DOHH2 (cell line): ENCODE measurements around the gene PROX2.
A peak's percentile ranks its signal among the peaks of the same experiment; 100 is the strongest.

Experiments
- H3F3A ChIP-seq: fragments of 200-600 bp; sonication (generic), shearing (Covaris generic); 2 replicates; pipeline ENCODE4 v1.6.0; 2016; ENCODE audit warnings: antibody characterized with exemption, mild to moderate bottlenecking; ENCODE audit not compliant: control insufficient read depth, insufficient read depth
- H3K27ac ChIP-seq: fragments of 200-600 bp; sonication (generic); 2 replicates; pipeline ENCODE4 v1.5.1; 2014; ENCODE audit warnings: low read depth, mild to moderate bottlenecking, low read length, moderate library complexity
- H3K27me3 ChIP-seq: fragments of 200-600 bp; sonication (generic); 2 replicates; pipeline ENCODE4 v1.6.1; 2014; ENCODE audit warnings: mild to moderate bottlenecking, low read length, mixed read lengths; ENCODE audit not compliant: control insufficient read depth
- H3K36me3 ChIP-seq: fragments of 200-600 bp; sonication (generic); 2 replicates; pipeline ENCODE4 v1.6.1; 2014; ENCODE audit warnings: mild to moderate bottlenecking, low read length, moderate library complexity, mixed read lengths; ENCODE audit not compliant: control insufficient read depth
- H3K4me1 ChIP-seq: fragments of 200-600 bp; sonication (generic); 2 replicates; pipeline ENCODE4 v1.6.1; 2014; ENCODE audit warnings: mild to moderate bottlenecking, low read length, mixed read lengths; ENCODE audit not compliant: control insufficient read depth
- H3K4me2 ChIP-seq: fragments of 200-600 bp; sonication (generic); 2 replicates; pipeline ENCODE4 v1.6.0; 2014; ENCODE audit warnings: mild to moderate bottlenecking, low read length, moderate library complexity
- H3K4me3 ChIP-seq: fragments of 200-600 bp; sonication (generic); 2 replicates; pipeline ENCODE4 v1.5.1; 2014; ENCODE audit warnings: mild to moderate bottlenecking, low read length, mixed read lengths
- H3K79me2 ChIP-seq: fragments of 200-600 bp; sonication (generic); 2 replicates; pipeline ENCODE4 v1.6.1; 2014; ENCODE audit warnings: mild to moderate bottlenecking, low read length, mixed read lengths; ENCODE audit not compliant: control insufficient read depth
- H3K9me2 ChIP-seq: fragments of 200-600 bp; sonication (generic); replicated peaks from 2 replicates; pipeline ENCODE4 v1.6.1; 2014; ENCODE audit warnings: mild to moderate bottlenecking, low read length, mixed read lengths; ENCODE audit not compliant: control insufficient read depth
- H3K9me3 ChIP-seq: fragments of 200-600 bp; sonication (generic); 2 replicates; pipeline ENCODE4 v1.6.1; 2014; ENCODE audit warnings: antibody characterized with exemption, low read length, mixed read lengths; ENCODE audit not compliant: control insufficient read depth, insufficient read depth
- H4K20me1 ChIP-seq: fragments of 200-600 bp; sonication (generic); 2 replicates; pipeline ENCODE4 v1.6.0; 2014; ENCODE audit warnings: low read depth, mild to moderate bottlenecking, antibody characterized with exemption, low read length, moderate library complexity; ENCODE audit not compliant: control insufficient read depth, insufficient read depth
- EZH2phosphoT487 ChIP-seq: fragments of 200-600 bp; sonication (generic); IDR thresholded peaks from 2 replicates; pipeline ENCODE4 v1.6.1; 2017; ENCODE audit warnings: borderline replicate concordance, mild to moderate bottlenecking, antibody characterized with exemption, low read length, moderate library complexity, mixed read lengths
- TF ChIP-seq, protein P1 (sequence below): fragments of 200-600 bp; sonication (generic); IDR thresholded peaks from one replicate; pipeline ENCODE4 v1.5.1; 2014; ENCODE audit warnings: antibody characterized with exemption, mild to moderate bottlenecking, low read depth, low read length; ENCODE audit not compliant: poor library complexity, severe bottlenecking

The PROX2 gene, protein sequence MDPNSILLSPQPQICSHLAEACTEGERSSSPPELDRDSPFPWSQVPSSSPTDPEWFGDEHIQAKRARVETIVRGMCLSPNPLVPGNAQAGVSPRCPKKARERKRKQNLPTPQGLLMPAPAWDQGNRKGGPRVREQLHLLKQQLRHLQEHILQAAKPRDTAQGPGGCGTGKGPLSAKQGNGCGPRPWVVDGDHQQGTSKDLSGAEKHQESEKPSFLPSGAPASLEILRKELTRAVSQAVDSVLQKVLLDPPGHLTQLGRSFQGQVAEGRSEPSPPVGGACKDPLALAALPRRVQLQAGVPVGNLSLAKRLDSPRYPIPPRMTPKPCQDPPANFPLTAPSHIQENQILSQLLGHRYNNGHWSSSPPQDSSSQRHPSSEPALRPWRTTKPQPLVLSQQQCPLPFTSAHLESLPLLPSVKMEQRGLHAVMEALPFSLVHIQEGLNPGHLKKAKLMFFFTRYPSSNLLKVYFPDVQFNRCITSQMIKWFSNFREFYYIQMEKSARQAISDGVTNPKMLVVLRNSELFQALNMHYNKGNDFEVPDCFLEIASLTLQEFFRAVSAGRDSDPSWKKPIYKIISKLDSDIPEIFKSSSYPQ

DNA sequence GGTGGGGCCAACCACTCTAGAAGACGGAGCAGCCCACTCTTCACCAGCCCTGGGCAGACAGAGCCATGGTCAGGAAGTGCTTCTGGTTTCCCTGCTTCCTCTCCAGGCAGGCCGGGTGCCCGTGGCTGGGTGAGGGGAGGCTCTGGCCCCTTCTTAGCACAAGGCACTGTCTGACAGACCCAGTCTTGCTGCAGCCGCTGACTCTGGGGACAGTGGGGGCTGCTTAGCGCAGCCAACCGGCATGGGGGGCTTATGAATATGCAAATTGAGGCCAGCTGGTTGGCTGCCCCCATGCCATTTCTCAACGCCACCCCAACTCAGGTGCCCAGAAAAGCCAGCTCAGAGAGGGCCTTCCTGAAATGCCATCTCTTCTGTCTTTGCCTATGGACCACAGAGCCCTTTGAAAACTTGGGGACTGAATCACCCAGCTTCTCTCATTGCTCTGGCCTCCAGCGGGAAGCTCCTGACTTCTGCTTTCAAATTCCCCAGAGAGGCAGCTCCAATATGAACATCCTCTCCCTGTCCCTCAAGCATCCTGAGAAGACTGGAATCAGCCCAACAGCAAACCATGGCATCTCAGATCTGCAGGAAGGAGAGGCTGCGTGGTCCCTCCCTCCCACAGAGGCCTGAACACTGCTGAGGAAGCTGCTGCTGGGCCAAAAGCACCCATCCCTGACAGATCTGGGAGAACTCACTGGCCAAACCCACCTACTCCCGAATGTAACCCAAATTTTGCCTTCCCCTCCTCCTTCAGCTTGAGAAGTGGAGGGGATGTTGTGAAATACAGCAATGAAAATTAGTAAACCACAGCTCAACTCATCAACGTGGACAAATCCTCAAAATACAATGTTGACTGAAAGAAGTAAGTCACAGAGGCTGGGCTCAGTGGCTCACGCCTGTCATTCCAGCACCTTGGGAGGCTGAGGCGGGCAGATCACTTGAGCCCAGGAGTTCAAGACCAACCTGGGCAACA is at the start of gene PROX2:
PROX2 (minus strand) TSS at position 205 of the 973 bp plus-strand sequence. CDS start 12,311 bp downstream, outside the sequence.
- no peak within 1 kb of the TSS for H3K27ac ChIP-seq
- peak within 1 kb of the TSS; percentile 54 for H3K4me2 ChIP-seq
- no peaks in the 10 kb centered on the region for H3K9me2 ChIP-seq
- peak within 1 kb of the TSS; percentile 20; the same call in 1 of the 2 replicates for H3K4me3 ChIP-seq
- H3F3A ChIP-seq: peaks cover 4% of the 10 kb centered on the region; the same call in 1 of the 2 replicates
- no peaks in the 10 kb centered on the region for H3K36me3 ChIP-seq
- no peaks in the 10 kb centered on the region for H4K20me1 ChIP-seq
- peaks cover 6% of the 10 kb centered on the region; the same call in 1 of the 2 replicates for H3K27me3 ChIP-seq
- peaks cover 26% of the 10 kb centered on the region for H3K4me1 ChIP-seq
- TF ChIP-seq EZH2phosphoT487: no peak
- TF ChIP-seq, protein P1, sequence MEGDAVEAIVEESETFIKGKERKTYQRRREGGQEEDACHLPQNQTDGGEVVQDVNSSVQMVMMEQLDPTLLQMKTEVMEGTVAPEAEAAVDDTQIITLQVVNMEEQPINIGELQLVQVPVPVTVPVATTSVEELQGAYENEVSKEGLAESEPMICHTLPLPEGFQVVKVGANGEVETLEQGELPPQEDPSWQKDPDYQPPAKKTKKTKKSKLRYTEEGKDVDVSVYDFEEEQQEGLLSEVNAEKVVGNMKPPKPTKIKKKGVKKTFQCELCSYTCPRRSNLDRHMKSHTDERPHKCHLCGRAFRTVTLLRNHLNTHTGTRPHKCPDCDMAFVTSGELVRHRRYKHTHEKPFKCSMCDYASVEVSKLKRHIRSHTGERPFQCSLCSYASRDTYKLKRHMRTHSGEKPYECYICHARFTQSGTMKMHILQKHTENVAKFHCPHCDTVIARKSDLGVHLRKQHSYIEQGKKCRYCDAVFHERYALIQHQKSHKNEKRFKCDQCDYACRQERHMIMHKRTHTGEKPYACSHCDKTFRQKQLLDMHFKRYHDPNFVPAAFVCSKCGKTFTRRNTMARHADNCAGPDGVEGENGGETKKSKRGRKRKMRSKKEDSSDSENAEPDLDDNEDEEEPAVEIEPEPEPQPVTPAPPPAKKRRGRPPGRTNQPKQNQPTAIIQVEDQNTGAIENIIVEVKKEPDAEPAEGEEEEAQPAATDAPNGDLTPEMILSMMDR: no peak
- H3K79me2 ChIP-seq: no peaks in the 10 kb centered on the region
- no peaks in the 10 kb centered on the region for H3K9me3 ChIP-seq

DNA sequence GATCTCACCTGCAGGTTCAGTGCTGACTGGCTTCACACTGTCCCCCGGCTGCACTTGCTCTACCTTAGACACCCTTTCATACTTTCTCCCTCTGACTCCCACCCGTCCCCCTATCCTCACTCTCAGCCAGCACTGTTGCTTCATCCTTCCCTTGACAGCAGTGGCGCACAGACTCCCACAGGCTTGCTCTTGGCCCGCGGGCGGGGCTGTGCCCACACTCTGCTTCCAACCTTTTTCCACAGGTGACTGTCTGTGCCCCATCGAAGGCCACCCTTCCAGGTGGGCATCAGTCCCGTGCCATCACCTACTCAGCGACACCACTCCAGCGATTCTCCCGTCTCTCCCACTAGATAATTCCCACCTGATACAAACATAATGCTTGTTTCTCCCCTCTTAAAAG is 48.1 kb upstream of the PROX2 start:
- TF ChIP-seq, protein P1: no peak
- TF ChIP-seq EZH2phosphoT487: no peak
- H3K4me2 ChIP-seq: no peak overlapping the region

DNA sequence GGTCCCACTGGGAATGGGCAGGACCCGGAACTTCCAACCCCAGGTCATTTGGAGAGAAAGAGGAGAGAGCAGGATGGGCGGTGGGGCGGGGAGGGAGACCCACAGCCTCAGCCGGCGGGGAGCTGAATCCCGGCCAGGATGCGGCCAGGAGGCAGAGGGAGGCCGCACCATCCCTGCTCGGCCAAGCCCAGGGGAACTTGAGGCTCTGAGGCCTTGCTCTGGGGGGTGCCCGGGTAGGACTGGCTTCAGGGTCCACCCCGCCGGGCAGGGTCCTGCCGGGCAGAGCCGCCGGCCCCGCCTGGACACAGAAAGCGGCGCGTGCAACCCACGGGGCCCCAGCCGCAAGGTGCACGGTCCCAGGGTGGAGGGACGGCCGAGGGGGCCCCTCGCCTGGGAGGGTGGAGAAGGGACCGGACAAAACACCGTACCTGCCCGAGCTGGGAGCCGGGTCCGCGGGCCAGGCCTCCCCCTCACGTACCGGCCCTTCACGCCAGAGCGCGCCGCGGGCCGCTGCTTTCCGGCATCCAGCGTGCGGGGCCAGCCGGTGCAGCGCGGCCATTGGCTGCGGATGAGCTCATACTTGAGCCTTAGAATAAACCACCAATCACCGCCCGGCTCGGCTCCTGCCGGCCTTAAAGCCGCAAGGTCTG is 46.9 kb upstream of the PROX2 start, which contains the start of gene RPS6KL1:
RPS6KL1 (minus strand) TSS at position 509 of the 650 bp plus-strand sequence. CDS start 1,719 bp downstream, outside the sequence.
- TF ChIP-seq, protein P1: no peak
- TF ChIP-seq EZH2phosphoT487: no peak
- H4K20me1 ChIP-seq: no peaks in the 10 kb centered on the region
- peaks cover 13% of the 10 kb centered on the region for H3K4me1 ChIP-seq
- H3K4me3 ChIP-seq: peak within 1 kb of the TSS; percentile 86
- H3F3A ChIP-seq: no peaks in the 10 kb centered on the region
- H3K4me2 ChIP-seq: peak within 1 kb of the TSS; percentile 93
- peaks cover 4% of the 10 kb centered on the region; the same call in 1 of the 2 replicates for H3K27me3 ChIP-seq
- H3K27ac ChIP-seq: no peak within 1 kb of the TSS
- H3K79me2 ChIP-seq: no peaks in the 10 kb centered on the region
- H3K9me2 ChIP-seq: no peaks in the 10 kb centered on the region
- H3K36me3 ChIP-seq: no peaks in the 10 kb centered on the region
- H3K9me3 ChIP-seq: no peaks in the 10 kb centered on the region

More for the DNA sequence above, 48.1 kb upstream of the PROX2 start:
- no peaks in the 10 kb centered on the region for H3K36me3 ChIP-seq
- no peak overlapping the region for H3K4me3 ChIP-seq
- H4K20me1 ChIP-seq: no peaks in the 10 kb centered on the region
- H3K9me3 ChIP-seq: no peaks in the 10 kb centered on the region
- peaks cover 7% of the 10 kb centered on the region for H3K27me3 ChIP-seq
- H3K27ac ChIP-seq: no peak overlapping the region
- H3K9me2 ChIP-seq: no peaks in the 10 kb centered on the region
- peaks cover 14% of the 10 kb centered on the region for H3K4me1 ChIP-seq
- 0 out of 2 replicates have a peak, but pooled peaks cover 2% of the 10 kb centered on the region for H3F3A ChIP-seq
- H3K79me2 ChIP-seq: no peaks in the 10 kb centered on the region
